Measurements from ENCODE around the gene ARHGEF6. TPM values are rescaled to one million over a fixed set of nuclear protein-coding genes. Genes with fewer than 3 reads are reported as not detected.
A peak's percentile ranks its signal among the peaks of the same experiment; 100 is the strongest.

Gene ARHGEF6
- total RNA-seq, 2 experiments from 2014 or later = 52.7 to 54.1 TPM

- CTCF ChIA-PET = no interaction called here
- H3K4me1 Mint-ChIP-seq (ENCODE audit: low read depth) = peaks cover 47% of the 10 kb centered on the region
- intact Hi-C loops (cut with micrococcal nuclease) = loop anchor here (2.0 kb wide), 1 partner anchor 32 kb away; no protein-coding TSS in a partner anchor
Observed at GRCh38 chrX:136762820-136763452, 17.8 kb downstream of the ARHGEF6 start.

DNA sequence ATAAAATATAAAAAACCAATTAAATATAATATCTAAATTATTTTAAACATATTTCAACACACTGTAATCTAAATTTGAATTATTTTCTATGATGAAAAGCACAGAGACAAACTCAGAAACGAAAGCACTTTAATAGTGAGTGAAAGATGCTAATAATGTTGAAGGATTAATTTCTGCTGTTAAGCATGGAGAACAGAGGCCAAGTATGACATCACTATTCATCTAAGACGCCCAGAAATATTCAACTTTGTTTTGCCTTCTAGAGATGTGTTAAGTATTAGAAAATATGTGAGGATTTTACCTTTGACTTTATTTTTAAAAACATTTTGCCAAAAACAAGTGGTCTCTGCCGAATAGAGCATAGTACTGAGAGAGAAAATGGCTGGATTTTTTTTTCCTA is 19.3 kb downstream of the ARHGEF6 start:
- ChIA-PET CTCF (no interaction called here), POLR2A (no interaction called here)
- H3K27ac Mint-ChIP-seq = no peak overlapping the region
- peaks cover 51% of the 10 kb centered on the region for H3K4me1 Mint-ChIP-seq (ENCODE audit: low read depth)
- DNase-seq = no peak
- intact Hi-C loops (cut with micrococcal nuclease) = no loop called here
- no peak overlapping the region for H3K4me3 Mint-ChIP-seq
- no peaks in the 10 kb centered on the region for H3K9me3 Mint-ChIP-seq
- H3K36me3 Mint-ChIP-seq = peaks cover 10% of the 10 kb centered on the region
- H3K27me3 Mint-ChIP-seq = no peaks in the 10 kb centered on the region

More at GRCh38 chrX:136762820-136763452, 17.8 kb downstream of the ARHGEF6 start:
- Mint-ChIP-seq H3K9me3 (no peaks in the 10 kb centered on the region), H3K27ac (peak overlapping the region; percentile 73), H3K36me3 (peaks cover 7% of the 10 kb centered on the region), H3K4me3 (no peak overlapping the region), H3K27me3 (no peaks in the 10 kb centered on the region)
- POLR2A ChIA-PET = no interaction called here
- no peak for DNase-seq

DNA sequence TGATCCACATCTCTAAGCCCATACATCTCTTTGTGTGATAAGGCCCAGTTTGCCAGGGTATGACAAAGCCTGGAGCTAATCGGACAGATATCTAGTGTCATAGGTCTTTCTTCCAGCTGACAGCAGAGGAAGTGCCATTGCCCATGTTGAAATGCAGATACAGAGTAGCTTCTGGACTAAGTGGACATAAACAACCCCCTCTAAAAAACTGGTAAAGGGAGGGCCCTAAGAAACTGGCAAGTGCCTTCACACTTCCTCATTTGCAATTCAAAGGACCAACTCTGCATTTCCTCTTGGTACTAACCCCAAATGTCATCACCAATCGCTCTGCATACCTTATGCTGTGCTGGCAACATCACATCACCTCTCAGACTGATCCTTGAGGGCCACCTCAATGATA is 20.8 kb downstream of the ARHGEF6 start:
- DNase-seq = no peak
- intact Hi-C loops (cut with micrococcal nuclease) = no loop called here
- H3K27ac Mint-ChIP-seq = peak overlapping the region; percentile 73
- H3K36me3 Mint-ChIP-seq = peaks cover 10% of the 10 kb centered on the region
- POLR2A ChIA-PET = interaction anchor here (0.8 kb wide), 2 partner anchors 119 to 120 kb away, joined by 3 read pairs; partner anchors contain the start of gene RBMX
- peaks cover 52% of the 10 kb centered on the region for H3K4me1 Mint-ChIP-seq (ENCODE audit: low read depth)
- CTCF ChIA-PET = no interaction called here
- no peak overlapping the region for H3K4me3 Mint-ChIP-seq
- H3K27me3 Mint-ChIP-seq = no peaks in the 10 kb centered on the region
- H3K9me3 Mint-ChIP-seq = no peaks in the 10 kb centered on the region

DNA sequence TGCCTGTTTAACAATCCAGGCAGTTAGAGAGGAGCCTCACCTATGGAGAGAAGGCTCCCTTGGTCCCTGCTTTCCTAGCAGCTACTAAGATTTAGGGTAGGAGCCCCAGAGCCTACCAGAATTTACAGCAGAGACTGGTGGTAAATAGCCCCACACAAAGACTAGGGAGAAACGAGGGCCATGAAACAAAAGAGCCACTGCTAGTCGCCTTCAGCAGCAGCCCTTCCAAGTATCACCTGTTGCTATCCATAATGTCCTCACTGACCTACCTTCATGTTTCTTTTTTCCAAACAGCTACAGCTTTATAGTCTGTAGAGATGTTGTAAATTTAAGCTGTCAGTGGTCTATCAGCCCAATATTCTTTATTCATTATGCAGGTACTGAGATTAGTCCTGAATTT is 25.3 kb downstream of the ARHGEF6 start:
- H3K9me3 Mint-ChIP-seq = no peaks in the 10 kb centered on the region

DNA sequence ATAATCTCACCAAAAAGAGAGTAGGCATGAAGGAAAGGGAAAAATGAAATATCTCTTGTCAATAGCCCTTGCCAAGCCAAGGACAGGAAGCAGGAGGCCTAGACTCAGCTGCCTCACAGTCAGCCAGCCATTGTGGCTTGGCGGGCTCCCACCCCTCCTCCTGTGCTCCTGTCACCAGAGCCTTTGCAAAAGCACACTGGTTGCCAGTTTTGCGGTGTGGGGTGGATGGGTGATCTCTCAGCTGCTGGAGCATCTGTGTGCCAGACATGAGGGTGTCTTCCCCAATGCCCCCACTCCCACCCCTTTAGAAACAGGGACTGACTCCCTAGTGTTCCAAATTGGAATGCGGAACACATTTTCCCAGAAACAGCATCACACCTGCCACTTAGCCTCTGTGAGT is 26.1 kb downstream of the ARHGEF6 start:
- POLR2A ChIA-PET = no interaction called here
- no peak overlapping the region for H3K4me3 Mint-ChIP-seq
- peaks cover 7% of the 10 kb centered on the region for H3K36me3 Mint-ChIP-seq

More for the DNA sequence above, 25.3 kb downstream of the ARHGEF6 start:
- Mint-ChIP-seq H3K27me3 (no peaks in the 10 kb centered on the region), H3K4me1 (ENCODE audit: low read depth) (peaks cover 69% of the 10 kb centered on the region), H3K27ac (no peak overlapping the region), H3K36me3 (peaks cover 7% of the 10 kb centered on the region), H3K4me3 (no peak overlapping the region)
- intact Hi-C loops (cut with micrococcal nuclease) = no loop called here
- CTCF ChIA-PET = interaction anchor here (0.7 to 2.0 kb wide), 2 partner anchors 12 to 89 kb away, joined by 3 to 4 read pairs; no protein-coding TSS in a partner anchor
- POLR2A ChIA-PET = no interaction called here
- DNase-seq = no peak

DNA sequence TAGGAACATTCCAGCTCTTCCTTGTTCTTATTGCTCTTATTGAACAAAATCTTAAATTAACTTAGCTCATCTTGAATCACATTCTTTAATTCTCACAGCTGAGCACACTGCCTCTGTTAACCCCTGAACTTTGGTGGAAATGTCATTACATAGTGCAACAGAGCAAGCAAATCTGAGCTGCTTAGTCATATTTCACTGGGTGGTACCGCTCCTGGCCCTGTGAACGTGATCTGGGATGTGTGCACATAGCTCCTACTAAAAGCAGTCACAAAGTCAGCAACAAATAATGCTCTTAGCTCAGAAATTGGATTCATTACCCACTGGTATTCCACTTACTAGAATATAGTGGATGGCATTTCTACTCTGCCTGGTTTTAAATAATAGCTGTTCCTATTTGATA is 27.9 kb downstream of the ARHGEF6 start:
- POLR2A ChIA-PET = interaction anchor here (1.7 kb wide), 1 partner anchor 128 kb away, joined by 8 read pairs; the partner anchor contains the start of gene RBMX
- Mint-ChIP-seq H3K36me3 (peaks cover 3% of the 10 kb centered on the region), H3K27ac (no peak overlapping the region), H3K4me1 (ENCODE audit: low read depth) (peaks cover 81% of the 10 kb centered on the region), H3K27me3 (no peaks in the 10 kb centered on the region), H3K4me3 (no peak overlapping the region), H3K9me3 (no peaks in the 10 kb centered on the region)
- no peak for DNase-seq
- intact Hi-C loops (cut with micrococcal nuclease) = no loop called here
- CTCF ChIA-PET = interaction anchor here (1.1 to 1.5 kb wide), 3 partner anchors 13 to 173 kb away, joined by 3 to 5 read pairs (median 3); no protein-coding TSS in a partner anchor

More for the DNA sequence above, 26.1 kb downstream of the ARHGEF6 start:
- DNase-seq = peak; percentile 35
- H3K27ac Mint-ChIP-seq = peak overlapping the region; percentile 18
- H3K9me3 Mint-ChIP-seq = no peaks in the 10 kb centered on the region
- intact Hi-C loops (cut with micrococcal nuclease) = no loop called here
- no peaks in the 10 kb centered on the region for H3K27me3 Mint-ChIP-seq
- CTCF ChIA-PET = interaction anchor here (1.0 to 2.0 kb wide), 2 partner anchors 12 to 125 kb away, joined by 3 to 4 read pairs; no protein-coding TSS in a partner anchor
- H3K4me1 Mint-ChIP-seq (ENCODE audit: low read depth) = peaks cover 69% of the 10 kb centered on the region

- Mint-ChIP-seq H3K27ac (no peak overlapping the region), H3K4me1 (ENCODE audit: low read depth) (peaks cover 83% of the 10 kb centered on the region), H3K27me3 (no peaks in the 10 kb centered on the region), H3K4me3 (no peak overlapping the region), H3K36me3 (peaks cover under 1% of the 10 kb centered on the region), H3K9me3 (no peaks in the 10 kb centered on the region)
- CTCF ChIA-PET = interaction anchor here (1.1 to 1.5 kb wide), 3 partner anchors 14 to 174 kb away, joined by 3 to 5 read pairs (median 3); no protein-coding TSS in a partner anchor
- intact Hi-C loops (cut with micrococcal nuclease) = no loop called here
- no peak for DNase-seq
- POLR2A ChIA-PET = no interaction called here
Observed at GRCh38 chrX:136752346-136752745, 28.4 kb downstream of the ARHGEF6 start.

GRCh38 chrX:136750364-136750763 is 30.4 kb downstream of the ARHGEF6 start:
- ChIA-PET POLR2A (interaction anchor here (1.2 kb wide), 1 partner anchor 29 kb away, joined by 3 read pairs; no protein-coding TSS in a partner anchor), CTCF (interaction anchor here (0.7 kb wide), 1 partner anchor 82 kb away, joined by 3 read pairs; no protein-coding TSS in a partner anchor)
- Mint-ChIP-seq H3K27ac (peak overlapping the region; percentile 84), H3K27me3 (no peaks in the 10 kb centered on the region), H3K9me3 (no peaks in the 10 kb centered on the region), H3K4me1 (ENCODE audit: low read depth) (peaks cover 85% of the 10 kb centered on the region), H3K36me3 (peaks cover 4% of the 10 kb centered on the region), H3K4me3 (no peak overlapping the region)
- no peak for DNase-seq
- intact Hi-C loops (cut with micrococcal nuclease) = loop anchor here (1.0 to 2.0 kb wide), 2 partner anchors 18 to 29 kb away; no protein-coding TSS in a partner anchor

GRCh38 chrX:136747003-136747986 is 33.4 kb downstream of the ARHGEF6 start:
- H3K27me3 Mint-ChIP-seq = no peaks in the 10 kb centered on the region
- peaks cover 24% of the 10 kb centered on the region for H3K36me3 Mint-ChIP-seq
- peak; percentile 57 for DNase-seq
- peak overlapping the region; percentile 93 for H3K27ac Mint-ChIP-seq
- no peaks in the 10 kb centered on the region for H3K9me3 Mint-ChIP-seq
- H3K4me3 Mint-ChIP-seq = peak overlapping the region; percentile 48
- ChIA-PET CTCF (interaction anchor here (1.1 kb wide), 1 partner anchor 18 kb away, joined by 4 read pairs; no protein-coding TSS in a partner anchor), POLR2A (interaction anchor here (3.9 kb wide), 1 partner anchor 19 kb away, joined by 17 read pairs; no protein-coding TSS in a partner anchor)
- intact Hi-C loops (cut with micrococcal nuclease) = loop anchor here (2.0 kb wide), 2 partner anchors 32 to 36 kb away; no protein-coding TSS in a partner anchor
- peaks cover 88% of the 10 kb centered on the region for H3K4me1 Mint-ChIP-seq (ENCODE audit: low read depth)

GRCh38 chrX:136745215-136746173 is 35.2 kb downstream of the ARHGEF6 start:
- H3K4me3 Mint-ChIP-seq = peak overlapping the region; percentile 2
- H3K36me3 Mint-ChIP-seq = peaks cover 25% of the 10 kb centered on the region
- peak overlapping the region; percentile 93 for H3K27ac Mint-ChIP-seq
- H3K4me1 Mint-ChIP-seq (ENCODE audit: low read depth) = peaks cover 73% of the 10 kb centered on the region
- DNase-seq = no peak
- intact Hi-C loops (cut with micrococcal nuclease) = loop anchor here (2.0 kb wide), 3 partner anchors 15 to 35 kb away; no protein-coding TSS in a partner anchor
- no peaks in the 10 kb centered on the region for H3K27me3 Mint-ChIP-seq
- H3K9me3 Mint-ChIP-seq = no peaks in the 10 kb centered on the region
- POLR2A ChIA-PET = interaction anchor here (0.6 to 3.9 kb wide), 2 partner anchors 21 to 110 kb away, joined by 3 to 17 read pairs; no protein-coding TSS in a partner anchor
- CTCF ChIA-PET = no interaction called here

All from activated CD4-positive, alpha-beta memory T cell treated with anti-CD3 and anti-CD28 coated beads for 36 hours (primary cell).